HT-29 (cell line): ENCODE results near the gene NAA60. TPM values are rescaled to one million over a fixed set of nuclear protein-coding genes. Genes with fewer than 3 reads are reported as not detected.
"Not testable (repeated sequence)": the region's sequence is repeated elsewhere in the genome, so short reads cannot be mapped to it uniquely, and the experiment has no call there.

Experiments
- DNase-seq: peaks from one replicate; pipeline ENCODE4 v3.0.0-alpha.2; 2015; ENCODE audit warnings: low spot score
- total RNA-seq: library from RNA; depleted of rRNA; stranded (reverse); fragments of >200 nt; shearing (Covaris generic); gene quantifications from 2 replicates; pipeline ENCODE4 v1.2.3, GENCODE V29; 2014

The NAA60 gene
- total RNA-seq, 1 experiment from 2014 or later: 19.4 TPM

DNA sequence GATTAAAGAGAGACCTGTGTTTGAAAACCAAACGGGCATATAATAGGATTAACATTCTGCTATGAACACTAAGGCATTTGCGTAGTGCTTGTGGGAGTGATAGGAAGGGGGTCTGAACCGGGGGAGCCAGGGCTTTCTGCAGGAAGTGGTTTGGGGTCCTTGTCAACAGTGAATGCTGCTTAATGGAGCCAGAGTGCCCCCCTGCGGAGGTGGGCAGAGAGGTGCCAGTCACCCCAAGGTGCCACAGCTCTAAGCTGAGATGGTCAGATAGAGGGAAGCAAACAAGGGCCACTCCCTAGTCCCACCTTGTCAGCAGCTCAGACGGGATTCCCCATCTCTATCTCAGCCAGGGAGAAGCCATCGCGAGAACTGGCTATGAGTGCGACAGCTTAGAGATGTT, 17.7 kb downstream of the NAA60 start:
- DNase-seq: no peak

- no peak for DNase-seq
These were observed 21.8 kb downstream of the NAA60 start for GRCh38 chr16:3465301-3465700.

DNA sequence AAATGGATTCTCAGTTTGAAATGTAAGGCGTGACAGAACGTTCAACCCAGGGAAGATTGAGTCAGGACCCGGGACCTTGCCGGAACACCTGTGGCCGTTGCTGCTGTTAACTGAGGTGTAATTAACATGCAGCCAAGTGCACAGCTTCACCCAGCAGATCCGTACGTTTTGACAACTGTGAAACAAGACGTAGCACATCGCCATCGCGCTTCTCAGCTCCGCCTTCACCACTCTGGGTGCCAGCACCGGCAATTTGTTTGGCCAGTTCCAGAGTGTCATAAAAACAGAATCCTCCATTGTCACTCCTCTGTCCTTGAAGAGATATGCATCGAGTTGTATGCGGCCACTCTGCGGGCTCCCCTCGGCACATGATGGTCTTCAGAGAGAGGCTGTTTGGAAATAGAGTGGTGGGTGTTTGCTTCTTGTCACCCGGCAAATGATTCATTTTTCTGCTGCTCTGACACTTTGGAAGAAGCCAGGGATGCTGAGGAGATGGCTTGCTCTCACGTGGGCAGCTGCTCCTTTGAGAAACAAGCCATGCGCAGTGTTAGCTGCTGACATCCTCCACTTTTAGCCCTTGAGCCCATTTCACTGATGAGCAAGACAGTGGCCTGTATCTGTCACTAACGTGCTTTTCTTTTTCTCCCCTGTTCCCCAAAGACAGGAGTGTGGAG, 22.6 kb downstream of the NAA60 start:
- DNase-seq: no peak

DNA sequence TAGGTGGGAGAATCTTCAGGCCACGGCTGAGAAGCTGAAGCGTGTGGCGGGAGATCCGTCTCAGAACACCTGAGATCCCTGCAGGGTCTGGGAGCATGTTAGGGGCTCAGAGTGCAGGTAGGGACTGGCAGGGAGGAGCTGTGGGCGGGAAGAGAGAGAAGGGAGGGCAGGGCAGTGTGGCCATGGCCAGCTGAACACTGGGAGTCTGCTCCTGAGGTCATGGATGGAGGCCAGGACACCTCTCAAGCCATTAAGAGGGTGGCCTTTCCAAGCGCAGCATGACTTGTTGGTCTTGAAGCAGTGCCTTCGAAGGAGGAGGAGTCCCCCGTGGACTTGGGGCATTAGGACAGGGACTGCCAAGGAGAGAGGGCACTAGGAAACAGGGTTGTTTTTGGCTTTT, 23.7 kb downstream of the NAA60 start:
- DNase-seq: no peak

- DNase-seq: peak; percentile 15
These were observed 24.4 kb downstream of the NAA60 start for GRCh38 chr16:3467921-3468320.

DNA sequence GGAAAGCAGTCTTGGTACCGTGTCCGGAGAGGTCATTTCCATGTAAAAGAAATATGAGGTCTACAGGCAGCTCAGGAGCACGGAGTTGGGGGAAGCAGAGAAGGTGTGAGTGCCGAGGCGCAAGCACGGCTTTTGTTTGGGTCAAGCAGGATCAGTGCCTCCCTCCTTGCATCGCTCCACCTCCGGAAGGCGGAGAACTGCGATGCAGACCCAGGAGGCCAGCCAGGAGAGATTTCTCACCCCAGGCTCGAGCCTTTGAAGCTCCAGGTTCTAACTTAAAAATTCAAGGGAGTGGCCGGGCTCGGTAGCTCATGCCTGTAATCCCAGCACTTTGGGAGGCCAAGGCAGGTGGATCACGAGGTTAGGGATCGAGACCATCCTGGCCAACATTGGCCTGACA, 25.0 kb downstream of the NAA60 start:
- DNase-seq: no peak

- no peak for DNase-seq
These were observed 26.3 kb downstream of the NAA60 start for GRCh38 chr16:3469736-3470135.

DNA sequence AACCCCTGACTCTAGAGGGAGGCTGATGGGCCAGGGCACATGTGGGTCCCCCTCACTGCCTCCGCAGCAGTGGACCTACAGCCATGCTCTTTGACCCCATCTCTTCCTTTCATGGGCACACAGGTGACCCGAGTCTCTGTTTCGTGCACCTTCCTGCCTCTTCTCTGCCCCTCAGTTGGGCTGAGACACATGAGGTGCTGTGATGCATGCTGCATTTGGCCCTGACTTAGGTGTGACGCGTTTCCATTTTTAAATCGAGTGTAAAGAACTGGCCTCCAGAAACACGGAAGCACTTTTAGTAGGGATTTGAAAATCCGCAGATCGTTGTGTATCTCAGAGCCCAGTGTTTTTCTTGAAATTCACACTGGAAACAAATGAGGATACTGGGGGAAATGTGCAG, 27.2 kb downstream of the NAA60 start:
- no peak for DNase-seq

DNA sequence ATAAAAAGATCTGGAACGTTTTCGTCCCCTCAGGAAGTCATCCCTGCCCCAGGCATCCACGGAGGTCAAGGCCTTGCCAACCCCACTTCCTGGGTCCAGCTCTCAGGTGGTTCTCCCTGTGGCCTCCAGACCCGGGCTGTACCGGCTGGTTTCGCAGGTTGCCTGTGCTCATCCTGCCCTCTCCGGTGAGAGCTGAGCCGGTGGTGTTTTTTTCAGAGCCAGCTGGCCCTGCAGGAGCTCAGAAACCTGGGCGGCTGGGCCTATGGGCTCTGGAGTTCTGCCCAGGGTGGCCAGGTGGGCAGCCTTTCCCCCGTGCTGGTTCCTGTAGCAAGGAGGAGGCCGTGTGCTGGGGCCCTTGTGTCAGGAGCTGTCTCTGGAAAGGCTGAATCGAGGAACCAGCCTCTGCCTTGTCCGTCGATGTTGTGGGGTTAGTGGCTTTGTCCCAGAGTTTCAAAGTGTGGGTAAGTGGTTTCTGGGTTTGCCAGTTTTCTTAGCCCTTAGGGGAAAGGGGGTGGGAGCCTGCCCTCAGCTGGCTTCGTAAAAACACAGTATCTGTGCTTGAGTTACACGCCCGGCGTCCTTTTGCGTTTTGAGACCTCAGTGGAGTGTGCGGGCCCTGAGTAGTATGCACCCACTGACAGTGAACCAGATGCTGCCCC, 28.2 kb downstream of the NAA60 start:
- DNase-seq: no peak

GRCh38 chr16:3472878-3473595, 29.6 kb downstream of the NAA60 start:
- DNase-seq: no peak

DNA sequence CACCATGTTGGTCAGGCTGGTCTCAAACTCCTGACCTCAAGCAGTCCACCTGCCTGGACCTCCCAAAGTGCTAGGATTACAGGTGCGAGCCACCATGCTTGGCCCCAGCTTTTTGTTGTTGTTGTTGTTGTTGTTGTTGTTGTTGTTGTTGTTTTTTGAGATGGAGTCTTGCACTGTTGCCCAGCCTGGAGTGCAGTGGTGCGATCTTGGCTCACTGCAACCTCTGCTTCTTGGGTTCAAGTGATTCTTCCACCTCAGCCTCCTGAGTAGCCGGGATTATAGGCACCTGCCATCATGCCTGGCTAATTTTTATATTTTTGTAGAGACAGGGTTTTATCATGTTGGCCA, 30.1 kb downstream of the NAA60 start:
- not testable (repeated sequence) for DNase-seq

DNA sequence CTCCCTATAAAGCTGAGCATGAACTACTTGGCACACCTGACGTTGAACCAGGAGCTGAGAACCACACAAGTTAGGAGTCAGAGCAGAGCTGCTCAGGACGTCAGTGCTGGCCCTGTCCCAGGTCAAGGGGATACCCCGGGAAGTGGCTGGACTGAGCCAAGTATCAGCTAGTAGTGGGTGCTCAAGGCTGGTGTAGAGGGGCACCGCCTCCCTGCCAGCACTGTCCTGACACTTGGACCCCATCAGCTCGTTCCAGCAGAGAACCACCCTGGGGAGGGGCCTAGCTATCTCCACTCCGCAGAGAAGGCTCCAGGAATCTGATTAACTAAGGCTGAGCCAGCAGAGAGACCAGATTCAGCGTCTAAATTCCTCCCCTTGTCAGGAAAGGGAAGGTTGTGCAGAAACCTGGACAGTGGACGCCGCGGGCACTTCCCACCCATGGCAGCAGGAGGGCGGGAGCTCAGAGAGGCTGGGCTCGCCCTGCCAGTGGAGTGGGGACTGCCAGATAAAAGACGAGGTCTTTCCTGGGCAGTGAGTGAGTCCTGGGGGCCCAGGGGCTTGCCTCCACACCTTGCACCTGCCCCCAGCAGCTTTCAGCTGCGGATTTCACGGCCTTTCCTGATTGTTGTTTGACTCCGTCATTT, 30.8 kb downstream of the NAA60 start:
- no peak for DNase-seq

DNA sequence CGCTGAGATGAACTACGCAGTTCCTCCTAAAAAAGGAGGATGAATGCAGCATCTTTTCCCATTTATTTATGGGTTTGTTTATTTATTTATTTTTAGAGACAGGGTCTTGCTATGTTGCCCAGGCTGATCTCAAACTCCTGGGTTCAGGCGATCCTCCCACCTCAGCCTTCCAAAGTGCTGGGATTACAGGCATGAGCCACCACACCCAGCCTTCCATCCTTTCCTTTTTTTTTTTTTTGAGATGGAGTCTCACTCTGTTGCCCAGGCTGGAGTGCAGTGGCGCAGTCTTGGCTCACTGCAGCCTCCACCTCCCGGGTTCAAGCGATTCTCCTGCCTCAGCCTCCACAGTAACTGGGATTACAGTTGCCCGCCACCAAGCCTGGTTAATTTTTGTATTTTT, 31.4 kb downstream of the NAA60 start:
- not testable (repeated sequence) for DNase-seq

DNA sequence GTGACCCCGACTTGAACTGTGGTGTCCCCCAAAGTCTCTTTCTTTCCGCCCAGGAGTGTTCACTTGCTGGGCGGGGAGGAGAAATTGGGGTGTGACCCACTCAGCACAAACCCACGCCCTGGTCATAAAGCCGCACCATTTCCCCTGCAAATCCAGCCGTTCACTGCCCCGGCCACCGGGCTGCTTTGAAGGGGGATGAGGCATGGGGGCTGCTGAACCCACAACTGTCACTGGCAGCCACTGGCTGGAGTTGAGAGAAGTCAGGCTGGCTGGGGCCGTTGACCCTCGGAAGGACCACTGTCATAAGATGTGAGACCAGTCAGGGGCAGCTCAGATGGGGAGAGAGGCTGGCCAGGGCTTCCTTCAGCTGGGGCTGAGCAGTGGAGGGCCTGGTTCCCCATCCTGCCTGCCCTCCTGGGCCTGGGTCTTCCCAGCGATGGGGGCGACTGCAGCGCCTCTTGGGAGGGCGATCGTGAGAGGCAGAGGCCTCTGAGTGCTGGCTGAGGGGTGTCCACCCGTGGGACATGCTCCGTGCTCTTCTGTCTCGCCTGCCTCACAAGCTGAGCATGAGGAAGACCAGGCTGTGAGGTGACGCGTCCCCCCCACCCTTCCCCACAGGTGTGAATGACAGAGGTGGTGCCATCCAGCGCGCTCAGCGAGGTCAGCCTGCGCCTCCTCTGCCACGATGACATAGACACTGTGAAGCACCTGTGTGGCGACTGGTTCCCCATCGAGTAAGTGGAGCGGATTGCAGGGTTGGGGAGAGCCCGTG, 32.3 kb downstream of the NAA60 start:
- no peak for DNase-seq

DNA sequence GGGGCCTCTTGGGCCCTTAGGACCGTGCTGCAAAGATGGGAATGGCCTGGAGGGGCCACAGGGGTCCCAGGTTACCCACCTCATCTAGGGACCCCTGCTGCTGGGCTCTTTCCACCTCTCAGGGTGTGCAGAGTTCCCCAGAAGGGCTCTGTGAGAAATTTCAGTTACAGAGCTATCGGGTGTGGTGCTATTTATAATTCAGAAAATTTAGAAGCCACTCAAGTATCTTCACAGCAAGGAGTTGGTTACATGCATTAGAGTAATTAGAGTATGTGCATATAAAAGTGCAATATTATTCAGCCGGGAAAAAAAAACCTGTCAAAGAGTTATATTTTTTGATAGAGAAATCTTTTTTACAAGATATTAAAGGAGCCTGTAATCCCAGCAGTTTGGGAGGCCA, 32.9 kb downstream of the NAA60 start:
- DNase-seq: no peak

GRCh38 chr16:3478242-3478925, 34.9 kb downstream of the NAA60 start:
- DNase-seq: peak; percentile 47

GRCh38 chr16:3479654-3480216, 36.3 kb downstream of the NAA60 start:
- no peak for DNase-seq

- no peak for DNase-seq
These were observed 37.6 kb downstream of the NAA60 start for GRCh38 chr16:3480901-3481695.

DNA sequence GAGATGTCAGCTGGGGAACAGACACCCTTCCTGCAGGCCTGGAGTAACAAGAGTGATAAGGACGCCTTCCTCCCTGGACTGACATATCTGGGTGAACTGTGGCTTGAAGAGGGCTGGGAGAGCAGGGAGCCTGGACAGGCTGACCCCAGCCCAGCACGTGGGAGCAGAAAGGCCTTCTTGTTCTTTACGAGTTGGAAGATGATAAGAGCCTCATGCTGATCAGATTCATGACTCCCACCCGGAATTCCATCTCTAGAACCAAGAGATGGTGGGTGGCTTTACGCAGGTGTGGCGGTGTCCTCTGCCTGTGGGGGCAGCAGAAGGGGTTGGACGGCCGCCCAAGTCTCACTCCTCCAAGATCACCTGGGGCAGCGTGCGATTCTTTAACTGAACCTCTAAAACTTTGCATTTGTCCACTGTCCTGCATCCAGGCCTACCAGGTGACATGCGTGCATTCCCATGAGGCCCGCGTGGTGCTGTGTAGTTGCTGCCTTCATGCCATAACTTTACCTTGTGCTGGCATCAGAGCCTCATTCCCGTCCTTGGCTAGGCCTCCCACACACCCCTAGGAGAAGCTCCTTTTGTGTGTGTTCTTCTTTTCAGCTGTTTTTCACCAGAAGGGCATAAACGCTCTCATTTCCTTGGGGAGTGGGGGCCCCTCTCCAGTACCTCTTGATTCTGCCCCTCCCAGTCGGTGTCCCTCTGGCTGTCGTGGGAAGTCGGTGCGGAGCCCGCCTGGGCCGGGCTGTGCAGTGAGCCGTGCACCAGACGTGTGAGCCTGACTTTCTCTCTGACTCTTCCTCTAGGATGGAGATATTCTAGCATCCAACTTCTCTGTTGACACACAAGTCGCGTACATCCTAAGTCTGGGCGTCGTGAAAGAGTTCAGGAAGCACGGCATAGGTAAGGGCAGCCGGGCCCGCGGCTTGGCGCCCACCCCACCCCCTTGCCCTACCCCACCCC, 38.5 kb downstream of the NAA60 start:
- DNase-seq: no peak
